K562 (cell line): ENCODE data around the gene MEX3D. TPM values are rescaled to one million over a fixed set of nuclear protein-coding genes. Genes with fewer than 3 reads are reported as not detected.

ENCODE experiments used
- BACH1 ChIP-seq: fragments of 200-800 bp; sonication (Bioruptor generic); IDR thresholded peaks from 2 replicates; pipeline ENCODE4 v1.6.1; 2016; ENCODE audit warnings: missing genetic modification characterization, missing compliant biosample characterization
- CC2D1A ChIP-seq: fragments of 450-650 bp; IDR thresholded peaks from 2 replicates; pipeline ENCODE4 v1.6.1; 2017; ENCODE audit warnings: mild to moderate bottlenecking
- ETV5 ChIP-seq: sonication (generic); formaldehyde crosslinking; IDR thresholded peaks from 2 replicates; pipeline ENCODE4 v1.4.0; 2020; ENCODE audit warnings: low read depth, mild to moderate bottlenecking, missing genetic modification reagents
- ETV6 ChIP-seq, 3 experiments: fragments of 150-350 bp in 1 of 3; sonication (generic) in 1 of 3; formaldehyde crosslinking in 1 of 3; IDR thresholded peaks; 2 replicates each; pipeline versions ENCODE4 v1.6.1 to v1.8.0; 2014 to 2022; ENCODE audit warnings: borderline replicate concordance in 2 of 3, low read depth in 2 of 3, antibody characterized with exemption in 1 of 3, low read length in 1 of 3, mild to moderate bottlenecking in 1 of 3, missing genetic modification reagents in 1 of 3
- HEY1 ChIP-seq: fragments of 250-450 bp; sonication (Bioruptor Pico); IDR thresholded peaks from 2 replicates; pipeline ENCODE4 v1.5.0; 2020; ENCODE audit warnings: mild to moderate bottlenecking, moderate library complexity, borderline replicate concordance
- MIER1 ChIP-seq: fragments of 450-650 bp; IDR thresholded peaks from 2 replicates; pipeline ENCODE4 v1.6.1; 2016; ENCODE audit warnings: antibody characterized with exemption, mild to moderate bottlenecking, low read depth
- NR2C2 ChIP-seq, 2 experiments: fragments of 200-800 bp in 1 of 2; sonication (Bioruptor generic) in 1 of 2; sonication (generic) in 1 of 2; formaldehyde crosslinking in 1 of 2; IDR thresholded peaks; 2 replicates each; pipeline versions ENCODE4 v1.6.1 to v1.8.0; 2016 to 2022; ENCODE audit warnings: mild to moderate bottlenecking in 1 of 2, missing compliant biosample characterization in 1 of 2, missing genetic modification characterization in 1 of 2, missing genetic modification reagents in 1 of 2
- SMAD4 ChIP-seq: fragments of 250-450 bp; sonication (Bioruptor Pico); conservative IDR thresholded peaks from 2 replicates; pipeline ENCODE4 v1.8.0; 2021; ENCODE audit warnings: inconsistent platforms, mild to moderate bottlenecking, moderate library complexity
- SMARCA4 ChIP-seq: fragments of 450-650 bp; IDR thresholded peaks from 2 replicates; pipeline ENCODE4 v1.6.1; 2016
- THRAP3 ChIP-seq: fragments of 450-650 bp; IDR thresholded peaks from 2 replicates; pipeline ENCODE4 v1.6.1; 2016; ENCODE audit warnings: mild to moderate bottlenecking, inconsistent platforms, borderline replicate concordance
- XRCC3 ChIP-seq: fragments of 450-650 bp; IDR thresholded peaks from 2 replicates; pipeline ENCODE4 v1.6.1; 2017; ENCODE audit warnings: mild to moderate bottlenecking, moderate library complexity
- ZEB2 ChIP-seq: fragments of 450-650 bp; IDR thresholded peaks from 2 replicates; pipeline ENCODE4 v1.6.1; 2016
- ZFP30 ChIP-seq: fragments of 250-450 bp; sonication (Bioruptor Pico); IDR thresholded peaks from 2 replicates; pipeline ENCODE4 v1.8.0; 2022; ENCODE audit warnings: moderate library complexity, mild to moderate bottlenecking, inconsistent platforms, borderline replicate concordance
- ZNF217 ChIP-seq: sonication (generic); formaldehyde crosslinking; IDR thresholded peaks from 2 replicates; pipeline ENCODE4 v1.8.0; 2022; ENCODE audit warnings: mild to moderate bottlenecking, missing genetic modification reagents
- ZNF384 ChIP-seq: IDR thresholded peaks from 2 replicates; pipeline ENCODE4 v1.6.1; 2012; ENCODE audit warnings: low read depth, low read length, improper control_type of control experiment
- ZNF583 ChIP-seq: fragments of 250-450 bp; sonication (Bioruptor Pico); IDR thresholded peaks from 2 replicates; pipeline ENCODE4 v1.4.0; 2020
- ZNF830 ChIP-seq: fragments of 250-450 bp; sonication (Bioruptor Pico); IDR thresholded peaks from 2 replicates; pipeline ENCODE4 v1.5.0; 2021; ENCODE audit warnings: mild to moderate bottlenecking
- polyA plus RNA-seq, 8 experiments: library from polyadenylated mRNA; depleted of rRNA in 4 of 8; stranded (reverse) in 5 of 8; unstranded in 3 of 8; fragments of >200 nt; fragmentation: Nextera tagmentation in 2 of 8; fragmentation: Illumina TruSeq in 1 of 8; extraction: Ambion mirVana in 2 of 8; extraction: Trizol in 1 of 8; gene quantifications; 2 replicates each; pipeline versions ENCODE4 v1.2.1 to v1.2.3, GENCODE V29; 2011 to 2014; ENCODE audit warnings: inconsistent platforms in 1 of 8, missing spikeins in 1 of 8
- total RNA-seq, 7 experiments: library from RNA; depleted of rRNA in 6 of 7; stranded (reverse); fragments of >200 nt in 6 of 7; fragmentation: Illumina TruSeq in 2 of 7; extraction: Trizol in 2 of 7; gene quantifications; 2 replicates each; pipeline versions ENCODE4 v1.2.1 to v1.2.3, GENCODE V29; 2011 to 2021; ENCODE audit warnings: low replicate concordance in 1 of 7
- TF ChIP-seq, protein P1 (sequence below): fragments of 250-450 bp; sonication (Bioruptor Pico); IDR thresholded peaks from 2 replicates; pipeline ENCODE4 v1.4.0; 2020
- TF ChIP-seq, protein P2 (sequence below): fragments of 250-450 bp; sonication (Bioruptor Pico); IDR thresholded peaks from 2 replicates; pipeline ENCODE4 v1.8.0; 2022; ENCODE audit warnings: moderate library complexity, mild to moderate bottlenecking, inconsistent platforms
- TF ChIP-seq, protein P3 (sequence below), 2 experiments: fragments of 200-800 bp in 1 of 2; sonication (Bioruptor generic) in 1 of 2; sonication (generic) in 1 of 2; formaldehyde crosslinking in 1 of 2; IDR thresholded peaks in 1 of 2; conservative IDR thresholded peaks in 1 of 2; 2 replicates each; pipeline versions ENCODE4 v1.5.0 to v1.6.1; 2016 to 2020; ENCODE audit warnings: missing compliant biosample characterization in 1 of 2, missing genetic modification characterization in 1 of 2, missing genetic modification reagents in 1 of 2

The MEX3D gene
- total and polyA plus RNA-seq, 9 of the 15 experiments (the other 6 are each of a cell fraction or from before 2014, with no cell fraction given), result 1.7 to 39.3 (median 5.7) TPM

DNA sequence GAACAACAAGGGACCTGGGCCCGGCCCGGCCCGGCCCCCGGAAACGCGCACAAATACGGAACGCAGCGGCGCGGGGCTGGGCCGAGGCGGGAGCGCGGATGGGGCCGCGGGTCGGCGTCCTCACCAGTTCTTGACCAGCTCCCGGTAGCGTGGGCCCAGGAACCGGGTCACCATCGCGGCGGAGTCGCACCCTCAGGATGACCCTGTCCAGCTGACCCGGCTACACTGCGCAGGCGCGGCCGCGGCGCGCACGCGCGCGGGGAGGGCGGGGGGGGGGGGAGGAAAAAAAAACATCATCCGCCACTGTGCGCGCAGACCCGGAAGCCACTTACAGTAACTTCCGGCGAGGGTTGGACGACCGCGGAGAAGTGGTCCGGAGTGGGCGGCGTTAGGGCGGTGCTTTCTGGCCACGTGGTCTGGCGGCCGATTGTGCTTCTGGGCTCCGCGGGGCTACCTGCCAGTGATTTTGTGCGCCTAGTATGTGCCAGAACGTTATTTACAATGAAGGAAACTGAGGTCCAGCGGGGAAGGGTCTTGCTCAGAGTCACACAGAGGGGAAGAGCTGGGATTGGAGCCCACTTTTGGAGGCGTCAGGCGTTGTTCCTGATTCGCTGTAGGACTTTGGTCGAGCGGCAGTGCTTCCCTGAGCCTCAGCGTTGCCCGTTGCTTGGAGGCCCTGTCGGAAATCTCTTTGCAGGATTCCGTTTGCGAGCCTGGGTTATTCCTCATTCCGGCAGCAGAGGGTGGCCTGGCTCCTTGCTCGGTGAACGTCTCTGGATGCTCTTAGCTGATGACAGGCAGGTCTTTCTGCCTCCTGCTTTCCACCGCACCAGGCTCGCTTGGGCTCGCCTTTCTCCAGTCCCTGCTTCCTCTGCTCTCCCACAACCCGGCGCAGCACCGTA, 37.4 kb upstream of the MEX3D start, which contains the start of gene UQCR11 (continued):
- TF ChIP-seq, protein P1, sequence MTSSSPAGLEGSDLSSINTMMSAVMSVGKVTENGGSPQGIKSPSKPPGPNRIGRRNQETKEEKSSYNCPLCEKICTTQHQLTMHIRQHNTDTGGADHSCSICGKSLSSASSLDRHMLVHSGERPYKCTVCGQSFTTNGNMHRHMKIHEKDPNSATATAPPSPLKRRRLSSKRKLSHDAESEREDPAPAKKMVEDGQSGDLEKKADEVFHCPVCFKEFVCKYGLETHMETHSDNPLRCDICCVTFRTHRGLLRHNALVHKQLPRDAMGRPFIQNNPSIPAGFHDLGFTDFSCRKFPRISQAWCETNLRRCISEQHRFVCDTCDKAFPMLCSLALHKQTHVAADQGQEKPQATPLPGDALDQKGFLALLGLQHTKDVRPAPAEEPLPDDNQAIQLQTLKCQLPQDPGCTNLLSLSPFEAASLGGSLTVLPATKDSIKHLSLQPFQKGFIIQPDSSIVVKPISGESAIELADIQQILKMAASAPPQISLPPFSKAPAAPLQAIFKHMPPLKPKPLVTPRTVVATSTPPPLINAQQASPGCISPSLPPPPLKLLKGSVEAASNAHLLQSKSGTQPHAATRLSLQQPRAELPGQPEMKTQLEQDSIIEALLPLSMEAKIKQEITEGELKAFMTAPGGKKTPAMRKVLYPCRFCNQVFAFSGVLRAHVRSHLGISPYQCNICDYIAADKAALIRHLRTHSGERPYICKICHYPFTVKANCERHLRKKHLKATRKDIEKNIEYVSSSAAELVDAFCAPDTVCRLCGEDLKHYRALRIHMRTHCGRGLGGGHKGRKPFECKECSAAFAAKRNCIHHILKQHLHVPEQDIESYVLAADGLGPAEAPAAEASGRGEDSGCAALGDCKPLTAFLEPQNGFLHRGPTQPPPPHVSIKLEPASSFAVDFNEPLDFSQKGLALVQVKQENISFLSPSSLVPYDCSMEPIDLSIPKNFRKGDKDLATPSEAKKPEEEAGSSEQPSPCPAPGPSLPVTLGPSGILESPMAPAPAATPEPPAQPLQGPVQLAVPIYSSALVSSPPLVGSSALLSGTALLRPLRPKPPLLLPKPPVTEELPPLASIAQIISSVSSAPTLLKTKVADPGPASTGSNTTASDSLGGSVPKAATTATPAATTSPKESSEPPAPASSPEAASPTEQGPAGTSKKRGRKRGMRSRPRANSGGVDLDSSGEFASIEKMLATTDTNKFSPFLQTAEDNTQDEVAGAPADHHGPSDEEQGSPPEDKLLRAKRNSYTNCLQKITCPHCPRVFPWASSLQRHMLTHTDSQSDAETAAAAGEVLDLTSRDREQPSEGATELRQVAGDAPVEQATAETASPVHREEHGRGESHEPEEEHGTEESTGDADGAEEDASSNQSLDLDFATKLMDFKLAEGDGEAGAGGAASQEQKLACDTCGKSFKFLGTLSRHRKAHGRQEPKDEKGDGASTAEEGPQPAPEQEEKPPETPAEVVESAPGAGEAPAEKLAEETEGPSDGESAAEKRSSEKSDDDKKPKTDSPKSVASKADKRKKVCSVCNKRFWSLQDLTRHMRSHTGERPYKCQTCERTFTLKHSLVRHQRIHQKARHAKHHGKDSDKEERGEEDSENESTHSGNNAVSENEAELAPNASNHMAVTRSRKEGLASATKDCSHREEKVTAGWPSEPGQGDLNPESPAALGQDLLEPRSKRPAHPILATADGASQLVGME (CRISPR knock-in tag), result no peak
- TF ChIP-seq MIER1 (no peak), XRCC3 (no peak), ZNF583 (CRISPR knock-in tag) (no peak), SMARCA4 (no peak), ZNF830 (no peak), ZFP30 (CRISPR knock-in tag) (no peak), ETV6 (IDR thresholded peaks at IDR 0.05; ENCODE audit: borderline replicate concordance in 1 of 2, low read depth in 2 of 2, low read length in 1 of 2) (no peak), ETV6 (CRISPR knock-in tag; IDR thresholded peaks at IDR 0.05; ENCODE audit: borderline replicate concordance) (no peak), ZNF217 (CRISPR knock-in tag) (no peak), HEY1 (CRISPR knock-in tag) (no peak), THRAP3 (no peak), NR2C2 (CRISPR knock-in tag; IDR thresholded peaks at IDR 0.05) (no peak), NR2C2 (tag; IDR thresholded peaks at IDR 0.05) (peak; percentile 94), ZNF384 (peak; percentile 96), BACH1 (tag) (no peak), CC2D1A (no peak), ETV5 (no peak; the same call in 1 of the 2 replicates), ZEB2 (0 out of 2 replicates have a peak, but pooled peaks have one; percentile 36), SMAD4 (CRISPR knock-in tag) (0 out of 2 replicates have a peak, but pooled peaks have one; percentile 40)
- TF ChIP-seq, protein P2, sequence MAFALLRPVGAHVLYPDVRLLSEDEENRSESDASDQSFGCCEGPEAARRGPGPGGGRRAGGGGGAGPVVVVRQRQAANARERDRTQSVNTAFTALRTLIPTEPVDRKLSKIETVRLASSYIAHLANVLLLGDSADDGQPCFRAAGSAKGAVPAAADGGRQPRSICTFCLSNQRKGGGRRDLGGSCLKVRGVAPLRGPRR (CRISPR knock-in tag), result no peak
- TF ChIP-seq, protein P3, sequence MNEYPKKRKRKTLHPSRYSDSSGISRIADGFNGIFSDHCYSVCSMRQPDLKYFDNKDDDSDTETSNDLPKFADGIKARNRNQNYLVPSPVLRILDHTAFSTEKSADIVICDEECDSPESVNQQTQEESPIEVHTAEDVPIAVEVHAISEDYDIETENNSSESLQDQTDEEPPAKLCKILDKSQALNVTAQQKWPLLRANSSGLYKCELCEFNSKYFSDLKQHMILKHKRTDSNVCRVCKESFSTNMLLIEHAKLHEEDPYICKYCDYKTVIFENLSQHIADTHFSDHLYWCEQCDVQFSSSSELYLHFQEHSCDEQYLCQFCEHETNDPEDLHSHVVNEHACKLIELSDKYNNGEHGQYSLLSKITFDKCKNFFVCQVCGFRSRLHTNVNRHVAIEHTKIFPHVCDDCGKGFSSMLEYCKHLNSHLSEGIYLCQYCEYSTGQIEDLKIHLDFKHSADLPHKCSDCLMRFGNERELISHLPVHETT (CRISPR knock-in tag; conservative IDR thresholded peaks at IDR 0.05 in 1 of 2, IDR thresholded peaks at IDR 0.05 in 1 of 2), result peak in 1 of 2 experiments; percentile 78; a peak in 1 of 4 replicates
